Heart left ventricle (tissue), 16 donors: ENCODE data around the gene LRGUK. TPM values are rescaled to one million over a fixed set of nuclear protein-coding genes. Genes with fewer than 3 reads are reported as not detected.

Experiments used
- ATAC-seq, 4 donors: fragments of 200-7000 bp; cut with Tn5 transposase; one replicate each; pipeline ENCODE4 v1.9.1; 2020 to 2022; ENCODE audit warnings: moderate library complexity in 4 of 4, mild to moderate bottlenecking in 3 of 4, moderate number of reproducible peaks in 1 of 4
- DNase-seq, 5 donors: peaks; one replicate each; pipeline ENCODE4 v3.0.0-alpha.2; 2020
- H3K27ac ChIP-seq, 12 donors: fragments of 200-600 bp; sonication (generic) in 4 of 12; one replicate each; pipeline versions ENCODE4 v1.5.0 to v1.8.0; 2016 to 2022; ENCODE audit warnings: mild to moderate bottlenecking in 2 of 12
- H3K27me3 ChIP-seq, 9 donors: fragments of 200-600 bp; sonication (generic) in 2 of 9; one replicate each; pipeline versions ENCODE4 v1.5.1 to v1.8.0; 2016 to 2022; ENCODE audit warnings: mild to moderate bottlenecking in 3 of 9
- H3K36me3 ChIP-seq, 9 donors: fragments of 200-600 bp; sonication (generic) in 2 of 9; one replicate each; pipeline versions ENCODE4 v1.5.0 to v1.8.0; 2018 to 2022; ENCODE audit warnings: mild to moderate bottlenecking in 2 of 9
- H3K4me1 ChIP-seq, 12 donors: fragments of 200-600 bp; sonication (generic) in 4 of 12; one replicate each; pipeline versions ENCODE4 v1.5.0 to v1.8.0; 2016 to 2022; ENCODE audit warnings: mild to moderate bottlenecking in 3 of 12
- H3K4me3 ChIP-seq, 12 donors: fragments of 200-600 bp; sonication (generic) in 4 of 12; one replicate each; pipeline versions ENCODE4 v1.5.0 to v1.8.0; 2017 to 2022; ENCODE audit warnings: mild to moderate bottlenecking in 9 of 12, moderate library complexity in 4 of 12
- H3K9me3 ChIP-seq, 12 donors: fragments of 200-600 bp; sonication (generic) in 4 of 12; one replicate each; pipeline versions ENCODE4 v1.5.0 to v1.8.0; 2016 to 2022; ENCODE audit warnings: mild to moderate bottlenecking in 1 of 12
- CTCF ChIP-seq, 12 donors: fragments of 200-600 bp; sonication (generic) in 4 of 12; IDR thresholded peaks; one replicate each; pipeline versions ENCODE4 v1.5.0 to v1.8.0; 2018 to 2022; ENCODE audit warnings: antibody characterized with exemption in 12 of 12, mild to moderate bottlenecking in 5 of 12
- POLR2A ChIP-seq, 2 donors: fragments of 450-650 bp; IDR thresholded peaks; one replicate each; pipeline ENCODE4 v1.6.1; 2017; ENCODE audit warnings: antibody characterized with exemption in 2 of 2, mild to moderate bottlenecking in 2 of 2, moderate library complexity in 2 of 2
- WGBS, 4 donors: extraction: QIAGEN DNeasy Blood & Tissue Kit in 2 of 4; methylation state at CpG; one replicate each; pipeline versions ENCODE4 v1.1.5 to v1.1.7; 2013 to 2018; 5-methylcytosine and 5-hydroxymethylcytosine counted together
- intact Hi-C, 10 donors: fragments of 100-400 bp; cut with DNase I; formaldehyde crosslinking; loops; one replicate each; pipeline versions ENCODE4 v1.11.1 to v1.14.2; 2022
- polyA plus RNA-seq, 2 donors: library from polyadenylated mRNA; stranded (reverse); fragments of 200-250 nt; gene quantifications; one replicate each; pipeline ENCODE4 v1.2.3, GENCODE V29; 2013
- total RNA-seq, 9 donors: library from RNA; depleted of rRNA in 2 of 9; stranded (reverse); fragments of >200 nt in 2 of 9; fragmentation: NEBNext Ultra II Directional in 3 of 9; extraction: Animal tissue kit (Norgen Biotek cat#: 25700) in 3 of 9; gene quantifications; one replicate each; pipeline versions ENCODE4 v1.1.0 to v1.2.4, GENCODE V29; 2016 to 2023
- donor health status: ischemic (EF 13 %, LVEDD 7.1; RV severe dilation, severe dysfunction).
- donor health status: healthy with polysubstance abuse.
- donor health status: DM: no; HTN: yes; CAD: no.
- donor health status: DM: no; HTN: no; CAD: no.
- donor health status: ischemic (EF 25% LVEDD 6.9; RV normal size, moderate dysfunction).
- donor health status: ischemic (EF 25% LVEDD 5.7; RV mildly dilated, moderate dysfunction).
- donor health status: healthy.
- donor health status: DM: yes; HTN: yes; CAD: no.
- donor health status: ischemic (EF 35%, LVEDD 5.7; RV mildly dilated, moderate dysfunction).
- donor health status: nonischemic (EF 11% LVEDD 7.7; RV severe dilation, severe dysfunction).
- donor health status: DM: yes; HTN: yes; CAD: no.
- donor health status: PGD.
- donor health status: ischemic (EF 29% LVEDD 5.4; RV normal size, mild dysfunction).
- donor health status: nonischemic (EF 23%, LVEDD 6.1; RV moderate dilation, normal function).

LRGUK gene
- total and polyA plus RNA-seq, 11 donors, result 0.03 to 0.51 (median 0.22) TPM; not detected in 3

- TF ChIP-seq POLR2A (IDR thresholded peaks at IDR 0.05), result no peak
- no peak for TF ChIP-seq CTCF (IDR thresholded peaks at IDR 0.05)
- Histone ChIP-seq H3K27me3 (no peaks in the 10 kb centered on the region), H3K36me3 (no peaks in the 10 kb centered on the region), H3K4me3 (no peak overlapping the region), H3K27ac (no peak overlapping the region), H3K4me1 (no peaks in the 10 kb centered on the region), H3K9me3 (no peaks in the 10 kb centered on the region)
- 95 to 99% (median 97%) methylated on average over 4 of the region's 4 CpGs; no CpG with 5 or more reads in 1 of the 4 donors for WGBS, 4 donors
- intact Hi-C loops, result no loop called here
- DNase-seq, result no peak
- ATAC-seq, result no peak
Measured at GRCh38 chr7:134104166-134104565, 23.0 kb upstream of the LRGUK start.

GRCh38 chr7:134105841-134106240, 21.3 kb upstream of the LRGUK start:
- Histone ChIP-seq H3K4me1 (no peaks in the 10 kb centered on the region), H3K36me3 (no peaks in the 10 kb centered on the region), H3K27ac (no peak overlapping the region), H3K27me3 (no peaks in the 10 kb centered on the region), H3K4me3 (no peak overlapping the region), H3K9me3 (no peaks in the 10 kb centered on the region)
- DNase-seq, result no peak
- ATAC-seq, result no peak
- intact Hi-C loops, result no loop called here
- 57 to 70% (median 66%) methylated on average over 3 to 5 of the region's 5 CpGs; no CpG with 5 or more reads in 1 of the 4 donors for WGBS, 4 donors
- no peak for TF ChIP-seq CTCF (IDR thresholded peaks at IDR 0.05)
- no peak for TF ChIP-seq POLR2A (IDR thresholded peaks at IDR 0.05)

- TF ChIP-seq POLR2A (IDR thresholded peaks at IDR 0.05), result no peak
- TF ChIP-seq CTCF (IDR thresholded peaks at IDR 0.05), result peak in 1 of 12 donors; percentile 9
- Histone ChIP-seq H3K27ac (no peak overlapping the region), H3K36me3 (no peaks in the 10 kb centered on the region), H3K4me1 (no peaks in the 10 kb centered on the region), H3K9me3 (no peaks in the 10 kb centered on the region), H3K27me3 (no peaks in the 10 kb centered on the region), H3K4me3 (no peak overlapping the region)
- 50 to 93% (median 91%) methylated on average over 2 of the region's 2 CpGs; no CpG with 5 or more reads in 1 of the 4 donors for WGBS, 4 donors
- no peak for ATAC-seq
- no peak for DNase-seq
- intact Hi-C loops, result no loop called here
Measured at GRCh38 chr7:134108802-134109201, 18.3 kb upstream of the LRGUK start.

GRCh38 chr7:134113655-134114054, 13.5 kb upstream of the LRGUK start:
- Histone ChIP-seq H3K9me3 (no peaks in the 10 kb centered on the region), H3K4me3 (no peak overlapping the region), H3K36me3 (no peaks in the 10 kb centered on the region), H3K27me3 (no peaks in the 10 kb centered on the region), H3K4me1 (no peaks in the 10 kb centered on the region), H3K27ac (no peak overlapping the region)
- intact Hi-C loops, result loop anchor here in 1 of 10 donors (2.0 kb wide), 1 partner anchor 15 kb away; no protein-coding TSS in a partner anchor
- DNase-seq, result no peak
- ATAC-seq, result no peak
- TF ChIP-seq CTCF (IDR thresholded peaks at IDR 0.05), result no peak
- no peak for TF ChIP-seq POLR2A (IDR thresholded peaks at IDR 0.05)
